Stimulated activated naive CD8-positive, alpha-beta T cell treated with anti-CD3 and anti-CD28 coated beads, Interleukin-15, amount 100 ng/mL, for 72 hours (primary cell): ENCODE results near the gene PRRT3.
A peak's percentile ranks its signal among the peaks of the same experiment; 100 is the strongest.
"Not testable (repeated sequence)": the region's sequence is repeated elsewhere in the genome, so short reads cannot be mapped to it uniquely, and the experiment has no call there.

Experiments used
- ATAC-seq: fragments of 150-1000 bp; cut with Tn5 transposase; 2 replicates; pipeline ENCODE4 v1.10.0; 2021; ENCODE audit warnings: mild to moderate bottlenecking, moderate library complexity
- DNase-seq, 2 donors: peaks; one replicate each; pipeline ENCODE4 v3.0.0; 2021 to 2022
- H3K27ac Mint-ChIP-seq, 2 donors: one replicate each; pipeline ENCODE4 v1.8.0; 2022; ENCODE audit warnings: mild to moderate bottlenecking in 2 of 2, mixed read lengths in 2 of 2, moderate library complexity in 2 of 2
- H3K27me3 Mint-ChIP-seq: one replicate; pipeline ENCODE4 v1.8.0; 2022; ENCODE audit warnings: mixed read lengths
- H3K4me1 Mint-ChIP-seq: one replicate; pipeline ENCODE4 v1.8.0; 2022; ENCODE audit warnings: mild to moderate bottlenecking, mixed read lengths
- H3K4me3 Mint-ChIP-seq, 2 donors: one replicate each; pipeline ENCODE4 v1.8.0; 2022; ENCODE audit warnings: mild to moderate bottlenecking in 2 of 2, mixed read lengths in 2 of 2, moderate library complexity in 1 of 2
- H3K9me3 Mint-ChIP-seq, 2 donors: one replicate each; pipeline ENCODE4 v1.8.0; 2022; ENCODE audit warnings: mixed read lengths in 2 of 2

Gene PRRT3

DNA sequence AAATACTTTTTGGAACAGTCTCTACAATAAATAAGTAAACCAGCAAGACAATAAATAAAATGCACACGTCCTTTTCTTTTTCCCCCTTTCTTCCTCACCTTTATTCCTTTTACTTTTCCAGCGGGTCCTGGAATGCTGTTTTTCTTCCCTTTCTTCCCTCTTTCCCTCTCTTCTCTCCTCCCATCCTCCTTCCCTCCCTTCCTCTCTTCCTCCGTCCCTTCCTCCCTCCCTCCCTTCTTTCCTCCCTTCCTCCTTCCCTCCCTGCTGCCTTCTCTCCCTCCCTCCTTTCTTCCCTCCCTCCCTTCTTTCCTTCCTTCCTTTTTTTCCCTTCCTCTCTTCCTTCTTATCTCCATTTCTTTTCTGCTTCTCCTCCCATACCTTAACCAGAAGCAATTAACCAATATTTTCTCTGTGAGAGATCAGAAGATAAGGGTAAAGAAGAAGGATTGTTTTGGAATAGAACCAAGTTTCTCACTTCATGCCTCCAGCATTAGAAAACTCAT lies 52.9 kb downstream of the PRRT3 start:
- H3K4me1 Mint-ChIP-seq = peaks cover 75% of the 10 kb centered on the region
- H3K27ac Mint-ChIP-seq = no peak overlapping the region
- no peak overlapping the region for H3K4me3 Mint-ChIP-seq

DNA sequence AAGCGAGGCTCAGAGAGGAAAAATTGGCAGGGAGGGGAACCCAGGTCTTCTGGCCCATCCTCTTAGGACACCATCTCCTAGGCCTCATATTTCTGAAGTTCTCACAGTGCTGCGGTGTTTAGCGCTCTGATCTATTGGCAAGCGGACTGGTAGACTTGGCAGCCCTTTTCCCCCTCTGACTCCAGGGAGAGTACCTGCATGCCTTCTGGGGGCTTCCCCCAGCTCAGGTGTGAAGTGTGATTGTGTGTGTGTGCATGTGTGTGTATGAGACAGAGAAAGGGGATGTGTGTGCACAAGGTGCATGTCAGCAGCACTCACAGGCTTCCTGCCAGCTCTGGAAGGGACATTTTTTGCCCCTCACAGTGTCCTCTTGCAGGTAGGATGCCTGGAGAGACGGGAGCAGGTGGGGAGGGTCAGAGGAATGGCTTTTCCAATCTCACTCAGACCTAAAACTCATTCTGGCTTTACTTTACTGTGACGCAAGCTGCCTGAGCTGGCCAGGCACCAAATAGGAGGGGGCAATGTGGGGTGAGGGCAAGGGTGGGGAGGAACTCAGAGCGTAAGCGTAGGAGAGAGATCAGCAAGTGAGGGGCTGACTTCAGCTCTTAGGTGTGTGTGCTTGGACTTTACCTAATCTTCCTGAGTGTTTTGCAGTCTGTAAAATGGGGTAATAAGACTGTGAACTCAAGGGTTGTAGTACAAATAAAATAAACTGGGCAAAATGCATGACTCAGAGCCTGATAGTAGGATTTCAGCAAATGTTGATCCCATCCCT lies 53.6 kb downstream of the PRRT3 start:
- Mint-ChIP-seq H3K9me3 (peaks cover 0 to 5% of the 10 kb centered on the region in 2 donors), H3K4me1 (peaks cover 77% of the 10 kb centered on the region), H3K4me3 (no peak overlapping the region), H3K27ac (peak overlapping the region; percentile 28 to 87), H3K27me3 (no peaks in the 10 kb centered on the region)
- ATAC-seq (no peak), DNase-seq (no peak)

More for the DNA sequence above, 52.9 kb downstream of the PRRT3 start:
- DNase-seq = no peak
- H3K27me3 Mint-ChIP-seq = no peaks in the 10 kb centered on the region
- no peak for ATAC-seq
- H3K9me3 Mint-ChIP-seq = peaks cover 0 to 5% of the 10 kb centered on the region in 2 donors

DNA sequence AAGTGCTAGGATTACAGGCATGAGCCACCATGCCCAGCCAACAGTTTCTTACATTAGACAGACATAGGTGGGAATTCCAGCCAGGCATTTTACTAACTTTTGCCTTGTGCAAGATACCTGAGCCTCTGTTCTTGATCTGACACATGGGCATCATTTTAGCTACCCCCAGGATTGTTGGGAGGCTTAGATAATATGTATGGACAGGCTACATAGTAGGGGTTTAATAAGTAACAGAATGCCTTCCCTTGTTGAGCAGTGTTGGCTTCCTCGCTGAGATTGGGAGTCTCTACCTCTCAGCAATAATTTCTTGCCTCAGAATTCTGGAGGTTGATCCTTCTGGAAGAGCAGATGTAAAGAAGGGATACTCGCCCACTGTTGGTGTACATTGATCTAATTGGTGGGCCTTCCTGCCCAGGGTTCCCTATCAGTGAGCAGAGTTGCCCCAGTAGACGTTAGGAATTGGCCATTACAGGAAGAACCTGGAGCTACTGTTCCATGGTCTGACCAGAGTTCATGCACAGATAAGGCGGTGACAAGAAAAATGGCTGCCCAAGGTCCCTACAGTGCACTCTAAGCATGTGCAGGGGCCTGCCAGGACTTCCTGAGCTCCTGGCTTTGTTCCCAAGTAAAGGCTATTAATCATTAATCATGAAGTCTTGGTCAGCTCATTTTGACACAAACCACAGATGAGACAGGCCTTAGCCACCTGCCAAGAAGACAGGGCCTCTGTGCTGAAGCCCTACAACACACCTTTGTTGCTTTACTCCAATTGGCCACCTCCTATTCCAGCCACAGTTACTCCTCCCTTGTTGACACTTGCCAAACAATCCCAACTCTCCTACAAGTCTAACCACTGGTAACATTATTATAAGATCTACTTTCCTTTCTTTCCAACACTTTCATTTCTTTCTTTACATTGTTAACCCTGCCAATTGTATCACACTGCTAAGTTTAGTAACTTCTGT lies 54.5 kb downstream of the PRRT3 start:
- DNase-seq (no peak), ATAC-seq (no peak)
- Mint-ChIP-seq H3K9me3 (peaks cover 5 to 6% of the 10 kb centered on the region in 2 donors), H3K27me3 (no peaks in the 10 kb centered on the region), H3K27ac (peak overlapping the region in 1 of 2 donors; percentile 28), H3K4me3 (no peak overlapping the region), H3K4me1 (peaks cover 77% of the 10 kb centered on the region)

DNA sequence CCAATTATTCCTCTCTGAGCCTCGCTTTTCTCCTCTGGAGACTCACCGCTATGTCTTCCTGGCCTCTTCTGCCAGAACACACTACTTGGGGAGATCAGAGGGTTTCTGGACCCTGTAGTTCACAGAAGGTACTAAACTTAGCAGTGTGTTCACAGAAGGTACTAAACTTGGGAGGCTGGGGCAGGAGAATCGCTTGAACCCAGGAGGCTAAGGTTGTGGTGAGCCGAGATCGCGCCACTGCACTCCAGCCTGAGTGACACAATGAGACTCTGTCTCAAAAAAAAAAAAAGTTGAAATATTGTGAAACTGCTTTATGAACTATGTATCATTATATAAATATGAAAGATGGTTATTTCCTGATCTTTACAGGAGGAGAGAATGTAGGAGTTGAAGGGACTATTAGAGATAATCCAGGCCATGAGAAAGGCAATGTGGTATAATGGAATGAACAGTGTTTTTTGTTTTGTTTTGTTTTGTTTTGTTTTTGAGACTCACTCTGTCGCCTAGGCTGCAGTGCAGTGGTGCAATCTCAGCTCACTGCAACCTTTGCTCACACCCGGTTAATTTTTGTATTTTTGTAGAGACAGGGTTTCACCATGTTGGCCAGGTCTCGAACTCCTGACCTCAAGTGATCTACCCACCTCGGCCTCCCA lies 55.3 kb downstream of the PRRT3 start:
- ATAC-seq, H3K4me3 Mint-ChIP-seq, H3K27me3 Mint-ChIP-seq, DNase-seq: not testable (repeated sequence)
- H3K27ac Mint-ChIP-seq = peak overlapping the region in 1 of 2 donors; percentile 55
- H3K9me3 Mint-ChIP-seq = peaks cover 5 to 10% of the 10 kb centered on the region in 2 donors
- peaks cover 76% of the 10 kb centered on the region for H3K4me1 Mint-ChIP-seq

DNA sequence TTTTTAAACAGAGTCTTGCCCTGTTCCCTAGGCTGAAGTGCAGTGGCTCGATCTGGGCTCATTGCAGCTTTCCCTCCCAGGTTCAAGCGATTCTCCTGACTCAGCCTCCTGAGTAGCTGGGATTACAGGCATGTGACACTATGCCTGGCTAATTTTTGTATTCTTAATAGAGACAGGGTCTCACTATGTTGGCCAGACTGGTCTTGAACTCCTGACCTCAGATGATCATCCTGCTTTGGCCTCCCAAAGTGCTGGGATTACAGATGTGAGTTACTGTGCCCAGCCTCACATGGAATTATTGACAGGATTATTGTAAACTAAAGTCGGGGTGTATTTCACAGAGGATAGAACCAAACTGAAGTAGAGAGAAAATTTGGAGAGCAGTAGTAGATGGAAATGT lies 56.5 kb downstream of the PRRT3 start:
- DNase-seq, ATAC-seq, H3K27me3 Mint-ChIP-seq, H3K4me3 Mint-ChIP-seq, H3K27ac Mint-ChIP-seq: not testable (repeated sequence)
- Mint-ChIP-seq H3K9me3 (peaks cover 5 to 10% of the 10 kb centered on the region in 2 donors), H3K4me1 (peaks cover 68% of the 10 kb centered on the region)
